Endothelial cell of umbilical vein (primary cell): ENCODE results near the gene RASGEF1C.

ENCODE experiments used
- CTCF ChIP-seq, 2 donors: IDR thresholded peaks; 1 replicate in 1 of 2; 2 replicates in 1 of 2; pipeline ENCODE4 v1.5.1; 2011; ENCODE audit warnings: low read length in 2 of 2, mild to moderate bottlenecking in 2 of 2, moderate library complexity in 2 of 2, control low read depth in 1 of 2, inconsistent platforms in 1 of 2, low read depth in 1 of 2; ENCODE audit not compliant: insufficient read depth in 1 of 2; ENCODE audit errors: extremely low read depth in 1 of 2
- EZH2 ChIP-seq: IDR thresholded peaks from 2 replicates; pipeline ENCODE4 v1.6.1; 2012; ENCODE audit warnings: borderline replicate concordance, low read depth, mild to moderate bottlenecking, moderate library complexity, low read length, inconsistent platforms; ENCODE audit not compliant: severe bottlenecking
- GATA2 ChIP-seq: IDR thresholded peaks from 2 replicates; pipeline ENCODE4 v1.7.0; 2011; ENCODE audit warnings: low read depth, mild to moderate bottlenecking, moderate library complexity, mixed read lengths, low read length; ENCODE audit not compliant: insufficient read length, insufficient read depth
- JUN ChIP-seq: IDR thresholded peaks from 2 replicates; pipeline ENCODE4 v1.6.1; 2011; ENCODE audit warnings: borderline replicate concordance, low read depth; ENCODE audit not compliant: insufficient read length, insufficient read depth
- POLR2A ChIP-seq: IDR thresholded peaks from 2 replicates; pipeline ENCODE4 v1.6.1; 2012; ENCODE audit warnings: low read depth, mild to moderate bottlenecking, control low read depth, low read length
- POLR2AphosphoS5 ChIP-seq: IDR thresholded peaks from 2 replicates; pipeline ENCODE4 v1.6.1; 2012; ENCODE audit warnings: low read depth, mild to moderate bottlenecking, control low read depth, low read length, moderate library complexity; ENCODE audit not compliant: insufficient read depth

- TF ChIP-seq JUN (no peak), EZH2 (no peak), CTCF (IDR thresholded peaks at IDR 0.05; ENCODE audit: extremely low read depth in 1 of 2, insufficient read depth in 1 of 2, low read depth in 1 of 2, low read length in 2 of 2) (no peak), POLR2AphosphoS5 (no peak), GATA2 (no peak), POLR2A (no peak)
Measured at GRCh38 chr5:180080486-180081280, 128.3 kb downstream of the RASGEF1C start.
